ENCODE measurements around the gene BRD3.

The BRD3 gene

DNA sequence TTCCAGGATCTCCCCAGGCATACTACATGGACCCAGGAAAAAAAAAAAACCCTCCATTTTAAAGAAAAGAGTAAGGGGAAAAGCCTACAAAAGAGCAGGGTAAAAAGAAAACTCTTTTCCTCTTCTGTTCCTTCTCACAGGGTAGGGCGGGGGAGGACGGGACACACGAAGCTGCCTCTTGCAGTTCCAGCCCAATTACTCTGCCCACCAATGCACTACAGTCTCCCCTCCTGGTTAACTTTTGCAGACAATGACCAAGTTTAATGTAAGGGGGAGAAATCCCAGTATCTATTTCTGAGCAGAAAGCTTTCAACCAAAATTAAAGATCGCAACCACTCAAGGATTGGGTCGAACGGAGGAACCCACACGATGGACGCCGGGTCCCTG is 1.3 kb downstream of the BRD3 start:
- DNase-seq (ENCODE audit: low read depth), result peak; percentile 39
- TF ChIP-seq, protein P1, sequence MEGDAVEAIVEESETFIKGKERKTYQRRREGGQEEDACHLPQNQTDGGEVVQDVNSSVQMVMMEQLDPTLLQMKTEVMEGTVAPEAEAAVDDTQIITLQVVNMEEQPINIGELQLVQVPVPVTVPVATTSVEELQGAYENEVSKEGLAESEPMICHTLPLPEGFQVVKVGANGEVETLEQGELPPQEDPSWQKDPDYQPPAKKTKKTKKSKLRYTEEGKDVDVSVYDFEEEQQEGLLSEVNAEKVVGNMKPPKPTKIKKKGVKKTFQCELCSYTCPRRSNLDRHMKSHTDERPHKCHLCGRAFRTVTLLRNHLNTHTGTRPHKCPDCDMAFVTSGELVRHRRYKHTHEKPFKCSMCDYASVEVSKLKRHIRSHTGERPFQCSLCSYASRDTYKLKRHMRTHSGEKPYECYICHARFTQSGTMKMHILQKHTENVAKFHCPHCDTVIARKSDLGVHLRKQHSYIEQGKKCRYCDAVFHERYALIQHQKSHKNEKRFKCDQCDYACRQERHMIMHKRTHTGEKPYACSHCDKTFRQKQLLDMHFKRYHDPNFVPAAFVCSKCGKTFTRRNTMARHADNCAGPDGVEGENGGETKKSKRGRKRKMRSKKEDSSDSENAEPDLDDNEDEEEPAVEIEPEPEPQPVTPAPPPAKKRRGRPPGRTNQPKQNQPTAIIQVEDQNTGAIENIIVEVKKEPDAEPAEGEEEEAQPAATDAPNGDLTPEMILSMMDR (conservative IDR thresholded peaks at IDR 0.05; ENCODE audit: control insufficient read depth, insufficient read depth, low read depth, low read length), result no peak
- H3K4me3 ChIP-seq (ENCODE audit: control insufficient read depth, low read depth, low read length), result peak overlapping the region; percentile 77

- peak overlapping the region; percentile 77 for H3K4me3 ChIP-seq (ENCODE audit: control insufficient read depth, low read depth, low read length)
- DNase-seq (ENCODE audit: low read depth), result peak; percentile 64
- TF ChIP-seq, protein P1 (conservative IDR thresholded peaks at IDR 0.05; ENCODE audit: control insufficient read depth, insufficient read depth, low read depth, low read length), result no peak
Observed at GRCh38 chr9:134065612-134066419, 2.0 kb downstream of the BRD3 start.

GRCh38 chr9:134064711-134065110 is 3.1 kb downstream of the BRD3 start:
- no peak for DNase-seq (ENCODE audit: low read depth)
- TF ChIP-seq, protein P1 (conservative IDR thresholded peaks at IDR 0.05; ENCODE audit: control insufficient read depth, insufficient read depth, low read depth, low read length), result no peak
- H3K4me3 ChIP-seq (ENCODE audit: control insufficient read depth, low read depth, low read length), result no peak overlapping the region

DNA sequence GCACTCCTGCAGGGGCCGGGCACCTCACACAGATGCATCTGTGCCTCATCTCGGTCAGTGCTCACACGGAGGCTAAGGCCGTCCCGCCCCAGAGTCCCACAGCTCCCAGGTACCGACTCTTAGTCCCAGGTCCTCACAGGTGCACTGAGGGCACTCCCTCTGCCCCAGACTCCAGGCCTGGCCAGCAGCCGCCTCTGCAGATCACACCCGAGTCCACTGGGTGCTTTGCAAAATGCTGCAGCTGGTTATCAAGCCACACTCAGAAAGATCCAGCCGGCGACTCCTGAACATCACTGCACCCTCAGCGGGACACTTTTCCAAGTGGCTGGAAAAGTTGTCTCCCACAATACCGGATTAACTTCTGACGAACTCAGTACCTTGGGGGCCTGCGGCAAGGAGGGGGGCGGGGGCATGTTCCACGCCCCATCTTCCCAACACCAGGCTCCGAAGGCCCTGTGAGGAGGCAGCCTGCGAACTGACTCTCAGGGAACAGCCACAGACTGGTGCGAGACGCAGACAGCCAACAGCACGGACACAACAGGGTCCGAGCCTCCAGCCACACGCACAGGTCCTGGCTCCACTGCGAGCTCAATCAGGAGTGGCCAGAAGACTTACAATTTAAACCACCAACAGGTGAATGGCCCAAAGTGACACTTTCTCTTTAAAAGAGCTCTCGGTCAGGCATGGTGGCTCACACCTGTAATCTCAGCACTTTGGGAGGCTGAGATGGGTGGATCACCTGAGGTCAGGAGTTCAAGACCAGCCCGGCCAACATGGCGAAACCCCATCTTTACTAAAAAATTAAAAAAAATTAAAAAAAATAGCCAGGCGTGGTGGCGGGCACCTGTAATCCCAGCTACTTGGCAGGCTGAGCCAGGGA is 4.0 kb downstream of the BRD3 start:
- TF ChIP-seq, protein P1 (conservative IDR thresholded peaks at IDR 0.05; ENCODE audit: control insufficient read depth, insufficient read depth, low read depth, low read length), result no peak
- no peak for DNase-seq (ENCODE audit: low read depth)
- no peak overlapping the region for H3K4me3 ChIP-seq (ENCODE audit: control insufficient read depth, low read depth, low read length)

GRCh38 chr9:134063088-134063570 is 4.7 kb downstream of the BRD3 start:
- H3K4me3 ChIP-seq (ENCODE audit: control insufficient read depth, low read depth, low read length), result no peak overlapping the region
- TF ChIP-seq, protein P1 (conservative IDR thresholded peaks at IDR 0.05; ENCODE audit: control insufficient read depth, insufficient read depth, low read depth, low read length), result no peak
- DNase-seq (ENCODE audit: low read depth), result no peak

DNA sequence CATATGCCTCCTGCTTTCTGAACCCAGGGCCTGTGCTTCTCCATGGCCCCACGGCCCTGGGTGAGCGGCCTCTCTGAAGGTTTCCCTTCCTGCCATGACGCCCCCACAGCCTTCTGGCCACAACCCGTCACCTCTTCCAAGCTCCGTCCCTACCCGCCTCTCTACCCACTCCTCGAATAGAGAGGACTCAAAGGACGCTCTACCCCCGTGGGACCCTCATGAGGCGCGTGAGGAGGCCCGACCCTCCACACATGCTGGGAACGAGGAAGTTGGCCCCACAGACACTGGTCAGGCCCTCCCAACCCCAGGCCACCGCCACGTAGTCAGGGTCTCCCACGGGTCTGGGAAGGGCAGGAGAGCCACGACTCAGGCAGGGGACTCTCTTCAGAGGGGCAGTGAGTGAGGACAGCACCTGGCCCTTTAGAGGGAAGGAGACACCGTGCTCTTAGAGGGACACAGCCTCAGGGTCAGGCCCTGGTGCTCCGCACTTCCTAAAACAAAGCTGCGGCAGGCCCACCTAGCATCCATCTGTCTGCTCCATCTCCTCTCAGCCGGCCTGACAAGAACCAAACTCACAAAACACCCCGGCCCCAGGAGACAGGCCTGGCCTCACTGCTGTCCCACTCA is 5.3 kb downstream of the BRD3 start:
- no peak for DNase-seq (ENCODE audit: low read depth)
- TF ChIP-seq, protein P1 (conservative IDR thresholded peaks at IDR 0.05; ENCODE audit: control insufficient read depth, insufficient read depth, low read depth, low read length), result no peak
- no peak overlapping the region for H3K4me3 ChIP-seq (ENCODE audit: control insufficient read depth, low read depth, low read length)

Measured in fibroblast of mammary gland (primary cell).